ENCODE results near the gene PPP1R2.

The PPP1R2 gene

DNA sequence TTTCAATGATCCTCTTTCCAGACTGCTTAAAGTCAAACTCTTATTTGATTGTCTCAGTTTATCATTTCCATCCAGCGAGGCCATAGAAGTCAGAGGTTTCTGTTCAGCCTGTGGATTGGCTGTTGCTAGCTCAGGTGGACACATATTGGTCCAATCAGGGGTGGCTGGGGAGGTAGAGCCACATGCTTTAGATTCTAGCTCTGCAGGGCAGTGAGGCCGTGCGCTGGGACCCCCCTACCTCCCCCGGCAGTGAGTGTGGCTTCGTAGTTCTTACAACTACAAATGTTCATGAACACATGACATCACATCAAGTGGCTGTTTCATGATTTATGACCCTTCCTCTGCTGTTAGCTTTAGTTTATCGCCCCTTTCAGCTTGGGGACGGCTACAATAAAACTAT lies 22.6 kb upstream of the PPP1R2 start:
- no peak for ATAC-seq (ENCODE audit: insufficient read depth, low read depth)
- no peak overlapping the region for H3K27ac ChIP-seq (ENCODE audit: low read length)
- H2AFZ ChIP-seq (ENCODE audit: low read depth, low read length), result no peak overlapping the region

DNA sequence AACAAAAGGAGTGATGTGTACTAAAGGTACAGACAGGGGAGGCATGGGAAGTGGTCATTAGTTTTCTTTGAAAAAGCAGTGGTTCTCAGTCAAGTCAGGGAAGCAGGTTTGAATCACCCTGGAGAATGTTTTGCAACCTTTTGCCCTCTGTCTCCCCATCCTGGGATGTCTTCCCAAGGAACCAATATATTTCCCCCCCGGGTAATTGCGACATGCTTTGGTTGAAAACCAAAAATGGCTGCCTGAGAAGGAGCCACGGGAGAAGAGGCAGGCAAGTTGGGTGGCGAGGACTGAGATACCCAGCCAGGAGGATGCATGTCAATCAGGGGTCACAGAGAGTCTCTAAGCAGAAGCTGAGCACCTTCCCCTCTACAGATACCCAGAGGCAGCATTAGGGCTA lies 20.2 kb upstream of the PPP1R2 start:
- Histone ChIP-seq H3K36me3 (ENCODE audit: insufficient read depth, low read length) (no peaks in the 10 kb centered on the region), H3K4me1 (ENCODE audit: insufficient read depth, low read length) (no peaks in the 10 kb centered on the region), H3K27me3 (ENCODE audit: insufficient read depth, low read length, poor library complexity) (no peaks in the 10 kb centered on the region), H3K9me3 (ENCODE audit: insufficient read depth, low read length, severe bottlenecking) (no peaks in the 10 kb centered on the region), H3K79me2 (ENCODE audit: insufficient read depth, low read length) (no peaks in the 10 kb centered on the region), H3K4me2 (ENCODE audit: insufficient read depth, low read length) (no peak overlapping the region), H3K27ac (ENCODE audit: low read length) (no peak overlapping the region), H4K20me1 (ENCODE audit: insufficient read depth, low read length) (no peaks in the 10 kb centered on the region), H3K4me3 (ENCODE audit: low read depth in 1 of 2, low read length in 2 of 2) (no peak overlapping the region), H2AFZ (ENCODE audit: low read depth, low read length) (no peak overlapping the region), H3K9ac (ENCODE audit: low read depth, low read length) (no peak overlapping the region)
- TF ChIP-seq, protein P1, sequence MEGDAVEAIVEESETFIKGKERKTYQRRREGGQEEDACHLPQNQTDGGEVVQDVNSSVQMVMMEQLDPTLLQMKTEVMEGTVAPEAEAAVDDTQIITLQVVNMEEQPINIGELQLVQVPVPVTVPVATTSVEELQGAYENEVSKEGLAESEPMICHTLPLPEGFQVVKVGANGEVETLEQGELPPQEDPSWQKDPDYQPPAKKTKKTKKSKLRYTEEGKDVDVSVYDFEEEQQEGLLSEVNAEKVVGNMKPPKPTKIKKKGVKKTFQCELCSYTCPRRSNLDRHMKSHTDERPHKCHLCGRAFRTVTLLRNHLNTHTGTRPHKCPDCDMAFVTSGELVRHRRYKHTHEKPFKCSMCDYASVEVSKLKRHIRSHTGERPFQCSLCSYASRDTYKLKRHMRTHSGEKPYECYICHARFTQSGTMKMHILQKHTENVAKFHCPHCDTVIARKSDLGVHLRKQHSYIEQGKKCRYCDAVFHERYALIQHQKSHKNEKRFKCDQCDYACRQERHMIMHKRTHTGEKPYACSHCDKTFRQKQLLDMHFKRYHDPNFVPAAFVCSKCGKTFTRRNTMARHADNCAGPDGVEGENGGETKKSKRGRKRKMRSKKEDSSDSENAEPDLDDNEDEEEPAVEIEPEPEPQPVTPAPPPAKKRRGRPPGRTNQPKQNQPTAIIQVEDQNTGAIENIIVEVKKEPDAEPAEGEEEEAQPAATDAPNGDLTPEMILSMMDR (IDR thresholded peaks at IDR 0.05; ENCODE audit: borderline replicate concordance, extremely low read depth, low read length, poor library complexity, severe bottlenecking), result no peak
- TF ChIP-seq EZH2 (IDR thresholded peaks at IDR 0.05; ENCODE audit: borderline replicate concordance, low read depth, low read length, severe bottlenecking), result no peak
- ATAC-seq (ENCODE audit: insufficient read depth, low read depth), result no peak
- DNase-seq, result no peak

More for the DNA sequence above, 22.6 kb upstream of the PPP1R2 start:
- H3K36me3 ChIP-seq (ENCODE audit: insufficient read depth, low read length), result no peaks in the 10 kb centered on the region
- no peak overlapping the region for H3K4me2 ChIP-seq (ENCODE audit: insufficient read depth, low read length)
- no peaks in the 10 kb centered on the region for H3K9me3 ChIP-seq (ENCODE audit: insufficient read depth, low read length, severe bottlenecking)
- no peak for DNase-seq
- no peaks in the 10 kb centered on the region for H4K20me1 ChIP-seq (ENCODE audit: insufficient read depth, low read length)
- H3K4me1 ChIP-seq (ENCODE audit: insufficient read depth, low read length), result no peaks in the 10 kb centered on the region
- no peak for TF ChIP-seq EZH2 (IDR thresholded peaks at IDR 0.05; ENCODE audit: borderline replicate concordance, low read depth, low read length, severe bottlenecking)
- TF ChIP-seq, protein P1 (IDR thresholded peaks at IDR 0.05; ENCODE audit: borderline replicate concordance, extremely low read depth, low read length, poor library complexity, severe bottlenecking), result no peak
- H3K9ac ChIP-seq (ENCODE audit: low read depth, low read length), result no peak overlapping the region
- no peaks in the 10 kb centered on the region for H3K27me3 ChIP-seq (ENCODE audit: insufficient read depth, low read length, poor library complexity)
- H3K4me3 ChIP-seq (ENCODE audit: low read depth in 1 of 2, low read length in 2 of 2), result no peak overlapping the region
- no peaks in the 10 kb centered on the region for H3K79me2 ChIP-seq (ENCODE audit: insufficient read depth, low read length)

GRCh38 chr3:195559723-195560409 lies 16.7 kb upstream of the PPP1R2 start:
- H3K27me3 ChIP-seq (ENCODE audit: insufficient read depth, low read length, poor library complexity), result no peaks in the 10 kb centered on the region

More at GRCh38 chr3:195559723-195560409, 16.7 kb upstream of the PPP1R2 start:
- no peak overlapping the region for H3K4me3 ChIP-seq (ENCODE audit: low read depth in 1 of 2, low read length in 2 of 2)
- H3K36me3 ChIP-seq (ENCODE audit: insufficient read depth, low read length), result no peaks in the 10 kb centered on the region
- H3K4me1 ChIP-seq (ENCODE audit: insufficient read depth, low read length), result no peaks in the 10 kb centered on the region
- H3K4me2 ChIP-seq (ENCODE audit: insufficient read depth, low read length), result no peak overlapping the region
- H4K20me1 ChIP-seq (ENCODE audit: insufficient read depth, low read length), result no peaks in the 10 kb centered on the region
- H3K27ac ChIP-seq (ENCODE audit: low read length), result no peak overlapping the region
- DNase-seq, result no peak
- no peak overlapping the region for H2AFZ ChIP-seq (ENCODE audit: low read depth, low read length)
- no peaks in the 10 kb centered on the region for H3K9me3 ChIP-seq (ENCODE audit: insufficient read depth, low read length, severe bottlenecking)
- no peak for ATAC-seq (ENCODE audit: insufficient read depth, low read depth)
- H3K79me2 ChIP-seq (ENCODE audit: insufficient read depth, low read length), result no peaks in the 10 kb centered on the region
- no peak for TF ChIP-seq EZH2 (IDR thresholded peaks at IDR 0.05; ENCODE audit: borderline replicate concordance, low read depth, low read length, severe bottlenecking)
- TF ChIP-seq, protein P1 (IDR thresholded peaks at IDR 0.05; ENCODE audit: borderline replicate concordance, extremely low read depth, low read length, poor library complexity, severe bottlenecking), result no peak
- no peak overlapping the region for H3K9ac ChIP-seq (ENCODE audit: low read depth, low read length)

All from DND-41 (cell line).